ACHN (cell line): ENCODE measurements around the gene TASL.
"Not testable (repeated sequence)": the region's sequence is repeated elsewhere in the genome, so short reads cannot be mapped to it uniquely, and the experiment has no call there.

Experiments used
- DNase-seq: peaks from one replicate; pipeline ENCODE4 v3.0.0-alpha.2; 2015
- in situ Hi-C: cut with HindIII; loops from 2 replicates; pipeline ENCODE4 v1.10.0; 2017; ENCODE audit warnings: low sequenced_read_pairs, low pct_ligation_motif_present, low pct_unique_long_range_greater_than_20kb

Gene TASL

GRCh38 chrX:30577362-30577991 is at the start of gene TASL:
TSS of gene TASL (minus strand) at chrX:30577766. CDS start at chrX:30560355, 17,411 bp downstream.
- in situ Hi-C loops = no loop called here
- no peak for DNase-seq

GRCh38 chrX:30626402-30626801 is 48.8 kb upstream of the TASL start:
- in situ Hi-C loops = no loop called here
- no peak for DNase-seq

GRCh38 chrX:30622361-30622760 is 44.8 kb upstream of the TASL start:
- in situ Hi-C loops = no loop called here
- DNase-seq = no peak

GRCh38 chrX:30620980-30621618 is 43.5 kb upstream of the TASL start:
- in situ Hi-C loops = no loop called here
- DNase-seq = peak; percentile 30

- DNase-seq = no peak
- in situ Hi-C loops = no loop called here
Observed at GRCh38 chrX:30620125-30620524, 42.6 kb upstream of the TASL start.

GRCh38 chrX:30618160-30618765 is 40.7 kb upstream of the TASL start:
- in situ Hi-C loops = no loop called here
- no peak for DNase-seq

- in situ Hi-C loops = no loop called here
- DNase-seq = no peak
Observed at GRCh38 chrX:30615229-30615628, 37.7 kb upstream of the TASL start.

GRCh38 chrX:30613721-30614120 is 36.2 kb upstream of the TASL start:
- in situ Hi-C loops = no loop called here
- DNase-seq = no peak

GRCh38 chrX:30612250-30612655 is 34.7 kb upstream of the TASL start:
- no peak for DNase-seq
- in situ Hi-C loops = no loop called here

- in situ Hi-C loops = no loop called here
- no peak for DNase-seq
Observed at GRCh38 chrX:30610026-30610425, 32.5 kb upstream of the TASL start.

- in situ Hi-C loops = no loop called here
- DNase-seq = no peak
Observed at GRCh38 chrX:30607155-30607554, 29.6 kb upstream of the TASL start.

GRCh38 chrX:30600269-30601176 is 23.0 kb upstream of the TASL start:
- in situ Hi-C loops, DNase-seq: not testable (repeated sequence)

- no peak for DNase-seq
- in situ Hi-C loops = no loop called here
Observed at GRCh38 chrX:30597216-30598012, 19.8 kb upstream of the TASL start.

- in situ Hi-C loops = no loop called here
- no peak for DNase-seq
Observed at GRCh38 chrX:30593440-30594200, 16.1 kb upstream of the TASL start.

GRCh38 chrX:30592831-30593230 is 15.3 kb upstream of the TASL start:
- no peak for DNase-seq
- in situ Hi-C loops = no loop called here

- in situ Hi-C loops = no loop called here
- no peak for DNase-seq
Observed at GRCh38 chrX:30590368-30590767, 12.8 kb upstream of the TASL start.

GRCh38 chrX:30589146-30589888 is 11.8 kb upstream of the TASL start:
- DNase-seq = no peak

More at GRCh38 chrX:30589146-30589888, 11.8 kb upstream of the TASL start:
- in situ Hi-C loops = no loop called here
